K562 (cell line): ENCODE data around the gene GLDC. TPM values are rescaled to one million over a fixed set of nuclear protein-coding genes. Genes with fewer than 3 reads are reported as not detected.

ENCODE experiments used
- BACH1 ChIP-seq: fragments of 200-800 bp; sonication (Bioruptor generic); IDR thresholded peaks from 2 replicates; pipeline ENCODE4 v1.6.1; 2016; ENCODE audit warnings: missing genetic modification characterization, missing compliant biosample characterization
- CHAMP1 ChIP-seq: fragments of 450-650 bp; IDR thresholded peaks from 2 replicates; pipeline ENCODE4 v1.6.1; 2016; ENCODE audit warnings: mild to moderate bottlenecking
- EP300 ChIP-seq: IDR thresholded peaks from 2 replicates; pipeline ENCODE4 v1.6.1; 2012; ENCODE audit warnings: low read length, improper control_type of control experiment
- EWSR1 ChIP-seq: fragments of 450-650 bp; IDR thresholded peaks from 2 replicates; pipeline ENCODE4 v1.6.1; 2018; ENCODE audit warnings: borderline replicate concordance, mild to moderate bottlenecking, low read depth, moderate library complexity; ENCODE audit not compliant: partially characterized antibody
- IRF1 ChIP-seq: sonication (generic); formaldehyde crosslinking; IDR thresholded peaks from 2 replicates; pipeline ENCODE4 v1.8.0; 2022; ENCODE audit warnings: missing genetic modification reagents, mild to moderate bottlenecking, borderline replicate concordance
- MLX ChIP-seq, 2 experiments: fragments of 450-650 bp in 1 of 2; sonication (generic) in 1 of 2; formaldehyde crosslinking; conservative IDR thresholded peaks; 2 replicates each; pipeline versions ENCODE4 v1.4.0 to v1.8.1; 2020 to 2022; ENCODE audit warnings: mild to moderate bottlenecking in 1 of 2, missing genetic modification reagents in 1 of 2
- NUFIP1 ChIP-seq: fragments of 450-650 bp; IDR thresholded peaks from 2 replicates; pipeline ENCODE4 v1.6.1; 2018; ENCODE audit not compliant: partially characterized antibody
- POLR3G ChIP-seq: IDR thresholded peaks from 2 replicates; pipeline ENCODE4 v1.6.1; 2011; ENCODE audit not compliant: insufficient read length, insufficient replicate concordance; ENCODE audit errors: extremely low read depth
- RAD21 ChIP-seq, 2 experiments: fragments of 250-450 bp in 1 of 2; fragments of 450-650 bp in 1 of 2; sonication (Bioruptor Pico) in 1 of 2; formaldehyde crosslinking in 1 of 2; IDR thresholded peaks in 1 of 2; conservative IDR thresholded peaks in 1 of 2; 2 replicates each; pipeline versions ENCODE4 v1.4.0 to v1.8.0; 2020 to 2022; ENCODE audit warnings: mild to moderate bottlenecking in 2 of 2, moderate library complexity in 1 of 2
- TCF7L2 ChIP-seq: fragments of 150-350 bp; IDR thresholded peaks from 2 replicates; pipeline ENCODE4 v1.6.1; 2016; ENCODE audit warnings: low read depth, mild to moderate bottlenecking, low read length, moderate library complexity
- THAP12 ChIP-seq: fragments of 250-450 bp; sonication (Bioruptor Pico); IDR thresholded peaks from 2 replicates; pipeline ENCODE4 v1.9.0; 2021; ENCODE audit warnings: mild to moderate bottlenecking, inconsistent platforms
- YBX1 ChIP-seq: fragments of 450-650 bp; IDR thresholded peaks from 2 replicates; pipeline ENCODE4 v1.7.1; 2016; ENCODE audit warnings: mild to moderate bottlenecking
- ZNF121 ChIP-seq: sonication (generic); formaldehyde crosslinking; conservative IDR thresholded peaks from 2 replicates; pipeline ENCODE4 v1.8.0; 2022; ENCODE audit warnings: missing genetic modification reagents
- ZNF23 ChIP-seq: fragments of 250-450 bp; sonication (Bioruptor Pico); IDR thresholded peaks from 2 replicates; pipeline ENCODE4 v1.4.0; 2020; ENCODE audit warnings: mild to moderate bottlenecking
- ZNF282 ChIP-seq: sonication (generic); formaldehyde crosslinking; IDR thresholded peaks from 2 replicates; pipeline ENCODE4 v1.8.1; 2023; ENCODE audit warnings: missing genetic modification reagents
- polyA plus RNA-seq, 8 experiments: library from polyadenylated mRNA; depleted of rRNA in 4 of 8; stranded (reverse) in 5 of 8; unstranded in 3 of 8; fragments of >200 nt; fragmentation: Nextera tagmentation in 2 of 8; fragmentation: Illumina TruSeq in 1 of 8; extraction: Ambion mirVana in 2 of 8; extraction: Trizol in 1 of 8; gene quantifications; 2 replicates each; pipeline versions ENCODE4 v1.2.1 to v1.2.3, GENCODE V29; 2011 to 2014; ENCODE audit warnings: inconsistent platforms in 1 of 8, missing spikeins in 1 of 8
- total RNA-seq, 7 experiments: library from RNA; depleted of rRNA in 6 of 7; stranded (reverse); fragments of >200 nt in 6 of 7; fragmentation: Illumina TruSeq in 2 of 7; extraction: Trizol in 2 of 7; gene quantifications; 2 replicates each; pipeline versions ENCODE4 v1.2.1 to v1.2.3, GENCODE V29; 2011 to 2021; ENCODE audit warnings: low replicate concordance in 1 of 7

Gene GLDC
- total and polyA plus RNA-seq, 9 of the 15 experiments (the other 6 are each of a cell fraction or from before 2014, with no cell fraction given), result 0.03 to 0.27 (median 0.08) TPM; not detected in 6

- no peak for TF ChIP-seq CHAMP1
- TF ChIP-seq BACH1 (tag), result no peak
- no peak for TF ChIP-seq THAP12 (CRISPR knock-in tag)
- TF ChIP-seq ZNF121 (CRISPR knock-in tag), result no peak
- no peak for TF ChIP-seq ZNF23 (CRISPR knock-in tag)
- no peak for TF ChIP-seq EP300
- TF ChIP-seq IRF1 (CRISPR knock-in tag), result no peak
- TF ChIP-seq YBX1, result no peak
- TF ChIP-seq EWSR1, result no peak
- no peak for TF ChIP-seq ZNF282
- TF ChIP-seq TCF7L2, result no peak
- TF ChIP-seq RAD21 (CRISPR knock-in tag; conservative IDR thresholded peaks at IDR 0.05 in 1 of 2, IDR thresholded peaks at IDR 0.05 in 1 of 2), result no peak
- no peak for TF ChIP-seq MLX (CRISPR knock-in tag; conservative IDR thresholded peaks at IDR 0.05)
- no peak for TF ChIP-seq POLR3G
- TF ChIP-seq NUFIP1, result no peak
Measured at GRCh38 chr9:6671416-6671815, 25.9 kb upstream of the GLDC start (continued).
